Left kidney (tissue), 8 donors: ENCODE data around the gene ZNF174. TPM values are rescaled to one million over a fixed set of nuclear protein-coding genes. Genes with fewer than 3 reads are reported as not detected.

Experiments
- DNase-seq: peaks from one replicate; pipeline ENCODE4 v3.0.0-alpha.2; 2013
- long read RNA-seq, 8 donors: transcript quantifications; one replicate each; lab custom pipeline, GENCODE V29; 2026
- polyA plus RNA-seq: library from polyadenylated mRNA; unstranded; fragments of 120-200 nt; gene quantifications from one replicate; pipeline ENCODE4 v1.2.1, GENCODE V29; 2013; ENCODE audit not compliant: insufficient read length

Gene ZNF174
- polyA plus RNA-seq, result 16.2 TPM
- long read RNA-seq, donor 1, transcript ZNF174-201 (3 exons, 2,260 nt), result major isoform, 5 of 6 reads
- long read RNA-seq, donor 1, partial matches to known transcripts, result 0 of 6 reads
- long read RNA-seq, donor 1, other reads (novel, unspliced or antisense), result 0 of 6 reads
- long read RNA-seq, donor 2, transcript ZNF174-201 (3 exons, 2,260 nt), result major isoform, 6 of 7 reads
- long read RNA-seq, donor 2, partial matches to known transcripts, result 0 of 7 reads
- long read RNA-seq, donor 2, other reads (novel, unspliced or antisense), result 0 of 7 reads
- long read RNA-seq, donor 3, partial matches to known transcripts, result 6 of 9 reads
- long read RNA-seq, donor 3, other reads (novel, unspliced or antisense), result 0 of 9 reads
- long read RNA-seq, donor 4, result 0 reads
- long read RNA-seq, donor 5, partial matches to known transcripts, result 0 of 4 reads
- long read RNA-seq, donor 5, other reads (novel, unspliced or antisense), result 0 of 4 reads
- long read RNA-seq, donor 6, partial matches to known transcripts, result 0 of 5 reads
- long read RNA-seq, donor 6, other reads (novel, unspliced or antisense), result 0 of 5 reads
- long read RNA-seq, donor 7, transcript ZNF174-201 (3 exons, 2,260 nt), result major isoform, 6 of 8 reads
- long read RNA-seq, donor 7, partial matches to known transcripts, result 0 of 8 reads
- long read RNA-seq, donor 7, other reads (novel, unspliced or antisense), result 0 of 8 reads
- long read RNA-seq, donor 8, partial matches to known transcripts, result 0 of 3 reads
- long read RNA-seq, donor 8, other reads (novel, unspliced or antisense), result 0 of 3 reads

GRCh38 chr16:3400779-3401688 lies at the start of gene ZNF174, which contains the start of gene ZSCAN32:
ZNF174 (plus strand) TSS chr16:3401215; CDS start chr16:3402005, 790 bp downstream.
ZSCAN32 (minus strand) TSS chr16:3401004; CDS start chr16:3397557, 3,447 bp downstream.
- peak; percentile 99 for DNase-seq

- DNase-seq, result no peak
These were observed 45.4 kb upstream of the ZNF174 start, which contains the start of gene OR2C1 for GRCh38 chr16:3355589-3355988. OR2C1 (plus strand) TSS chr16:3355889; CDS start chr16:3355941, 52 bp downstream.

GRCh38 chr16:3356118-3356517 lies 44.9 kb upstream of the ZNF174 start:
- DNase-seq, result no peak

GRCh38 chr16:3358871-3359270 lies 42.1 kb upstream of the ZNF174 start:
- no peak for DNase-seq

- DNase-seq, result no peak
These were observed 38.1 kb upstream of the ZNF174 start for GRCh38 chr16:3362931-3363330.

GRCh38 chr16:3363793-3364192 lies 37.2 kb upstream of the ZNF174 start:
- DNase-seq, result no peak

GRCh38 chr16:3364774-3365427 lies 36.1 kb upstream of the ZNF174 start:
- peak; percentile 82 for DNase-seq

- no peak for DNase-seq
These were observed 31.9 kb upstream of the ZNF174 start for GRCh38 chr16:3369073-3369472.

- DNase-seq, result no peak
These were observed 25.3 kb upstream of the ZNF174 start for GRCh38 chr16:3375680-3376079.

GRCh38 chr16:3377917-3378316 lies 23.1 kb upstream of the ZNF174 start:
- DNase-seq, result no peak

GRCh38 chr16:3383045-3383448 lies 18.0 kb upstream of the ZNF174 start:
- DNase-seq, result no peak

GRCh38 chr16:3388325-3388724 lies 12.7 kb upstream of the ZNF174 start:
- DNase-seq, result no peak

GRCh38 chr16:3389663-3390338 lies 11.2 kb upstream of the ZNF174 start:
- DNase-seq, result no peak

GRCh38 chr16:3400446-3400778 lies 603 bp upstream of the ZNF174 start:
- DNase-seq, result no peak

- DNase-seq, result peak; percentile 8
These were observed 843 bp downstream of the ZNF174 start for GRCh38 chr16:3401719-3402397.

- DNase-seq, result no peak
These were observed 7.7 kb downstream of the ZNF174 start for GRCh38 chr16:3408561-3409197.

- DNase-seq, result no peak
These were observed 12.8 kb downstream of the ZNF174 start for GRCh38 chr16:3413730-3414379.

- peak; percentile 18 for DNase-seq
These were observed 30.8 kb downstream of the ZNF174 start for GRCh38 chr16:3431779-3432219.

GRCh38 chr16:3434373-3434772 lies 33.4 kb downstream of the ZNF174 start:
- no peak for DNase-seq
